Hepatocyte (in vitro differentiated cells): ENCODE measurements around the gene CDK11B.

Experiments used
- CTCF ChIP-seq: fragments of 200-600 bp; sonication (generic); IDR thresholded peaks from 2 replicates; pipeline ENCODE4 v1.5.1; 2016; ENCODE audit warnings: antibody characterized with exemption, mild to moderate bottlenecking; ENCODE audit not compliant: poor library complexity
- EZH2phosphoT487 ChIP-seq: fragments of 200-600 bp; sonication (generic); IDR thresholded peaks from one replicate; pipeline ENCODE4 v1.6.1; 2018; ENCODE audit warnings: antibody characterized with exemption, mild to moderate bottlenecking, low read depth, moderate library complexity; ENCODE audit not compliant: unreplicated experiment, severe bottlenecking

- TF ChIP-seq CTCF (no peak), EZH2phosphoT487 (no peak)
These were observed 19.1 kb upstream of the CDK11B start for GRCh38 chr1:1677718-1678580.
